HG03095 (cell line): ENCODE results near the gene PDE4A.
"Not testable (repeated sequence)": the region's sequence is repeated elsewhere in the genome, so short reads cannot be mapped to it uniquely, and the experiment has no call there.

Source experiments
- ATAC-seq: cut with Tn5 transposase; IDR thresholded peaks from one replicate; pipeline ENCODE4 v1.9.1; 2021; ENCODE audit warnings: moderate library complexity; ENCODE audit not compliant: unreplicated experiment

PDE4A gene

GRCh38 chr19:10424011-10424637 lies 3.8 kb downstream of the PDE4A start:
- ATAC-seq, result no peak

GRCh38 chr19:10427169-10427568 lies 6.8 kb downstream of the PDE4A start:
- no peak for ATAC-seq

- no peak for ATAC-seq
Measured at GRCh38 chr19:10428996-10429381, 8.7 kb downstream of the PDE4A start.

GRCh38 chr19:10430505-10431253 lies 10.3 kb downstream of the PDE4A start:
- ATAC-seq, result no peak

GRCh38 chr19:10431254-10431942 lies 11.1 kb downstream of the PDE4A start:
- no peak for ATAC-seq

GRCh38 chr19:10431943-10432735 lies 11.8 kb downstream of the PDE4A start:
- no peak for ATAC-seq

DNA sequence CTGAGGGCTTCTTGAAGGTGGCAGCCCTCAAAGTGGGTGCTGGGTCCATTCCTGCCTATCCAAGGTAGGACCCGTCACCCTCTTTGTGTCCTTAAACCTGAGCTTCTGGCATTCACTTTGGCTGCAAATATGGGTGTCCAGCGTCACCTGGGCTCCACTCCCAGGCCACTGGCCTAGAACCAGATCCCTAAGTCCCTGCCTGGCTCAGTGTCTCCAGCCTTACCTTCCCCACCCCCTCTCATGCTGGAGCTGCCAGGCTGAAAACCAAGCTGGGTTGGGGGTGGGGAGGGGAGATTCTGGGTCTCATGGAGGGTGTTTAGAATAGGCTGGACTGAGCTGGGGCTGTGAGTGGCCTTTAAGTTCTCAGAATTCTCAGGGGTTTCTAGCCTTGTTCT lies 12.4 kb downstream of the PDE4A start:
- no peak for ATAC-seq

DNA sequence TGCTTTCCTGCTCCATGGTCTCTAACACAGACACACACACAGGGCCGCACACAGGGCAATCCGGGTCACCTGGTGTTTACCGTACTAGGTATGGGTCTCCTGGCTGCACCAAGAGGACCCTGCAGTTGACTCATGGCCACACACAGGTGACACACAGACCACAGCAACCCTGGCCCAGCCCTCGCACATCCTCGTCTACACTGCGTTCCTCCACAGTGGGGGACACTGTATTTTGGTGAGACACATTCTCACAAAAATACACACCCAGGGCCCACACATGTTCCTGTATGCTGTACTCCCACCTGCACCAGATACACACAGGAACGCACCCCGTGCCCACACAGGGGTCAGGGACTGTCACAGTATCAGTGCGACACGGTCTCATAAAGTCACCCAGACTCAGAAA lies 12.8 kb downstream of the PDE4A start:
- ATAC-seq, result no peak

GRCh38 chr19:10439588-10439987 lies 19.2 kb downstream of the PDE4A start:
- no peak for ATAC-seq

DNA sequence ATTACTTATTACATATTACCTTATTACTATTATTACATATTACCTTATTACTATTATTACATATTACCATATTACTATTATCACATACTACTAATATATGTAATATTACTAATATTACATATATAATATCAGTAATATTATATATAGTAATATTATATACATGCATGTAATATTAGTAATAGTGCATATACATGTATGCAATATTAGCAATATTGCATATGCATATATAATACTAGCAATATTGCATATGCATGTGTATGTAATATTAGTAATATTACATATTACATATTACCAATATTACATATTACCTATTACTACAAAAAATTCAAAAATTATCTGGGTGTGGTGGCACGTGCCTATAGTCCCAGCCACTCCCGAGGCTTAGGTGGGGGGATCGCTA lies 22.4 kb downstream of the PDE4A start:
- ATAC-seq, result no peak

DNA sequence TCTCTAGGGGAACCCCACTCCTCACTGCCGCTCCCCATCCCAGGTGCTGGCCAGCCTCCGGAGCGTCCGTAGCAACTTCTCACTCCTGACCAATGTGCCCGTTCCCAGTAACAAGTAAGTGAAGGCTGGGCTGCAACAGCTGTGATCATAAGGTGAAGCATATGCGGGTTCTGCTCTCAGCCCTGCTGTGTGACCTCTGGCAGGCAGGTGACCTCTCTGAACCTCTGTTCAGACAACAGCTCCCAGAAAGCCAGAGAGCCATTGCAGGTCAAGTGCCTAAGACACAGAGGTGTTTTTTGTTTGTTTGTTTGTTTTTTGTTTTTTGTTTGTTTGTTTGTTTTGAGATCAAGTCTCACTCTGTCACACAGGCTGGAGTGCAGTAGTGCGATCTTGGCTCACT lies 28.7 kb downstream of the PDE4A start:
- no peak for ATAC-seq

GRCh38 chr19:10450191-10450852 lies 30.0 kb downstream of the PDE4A start:
- ATAC-seq, result no peak

DNA sequence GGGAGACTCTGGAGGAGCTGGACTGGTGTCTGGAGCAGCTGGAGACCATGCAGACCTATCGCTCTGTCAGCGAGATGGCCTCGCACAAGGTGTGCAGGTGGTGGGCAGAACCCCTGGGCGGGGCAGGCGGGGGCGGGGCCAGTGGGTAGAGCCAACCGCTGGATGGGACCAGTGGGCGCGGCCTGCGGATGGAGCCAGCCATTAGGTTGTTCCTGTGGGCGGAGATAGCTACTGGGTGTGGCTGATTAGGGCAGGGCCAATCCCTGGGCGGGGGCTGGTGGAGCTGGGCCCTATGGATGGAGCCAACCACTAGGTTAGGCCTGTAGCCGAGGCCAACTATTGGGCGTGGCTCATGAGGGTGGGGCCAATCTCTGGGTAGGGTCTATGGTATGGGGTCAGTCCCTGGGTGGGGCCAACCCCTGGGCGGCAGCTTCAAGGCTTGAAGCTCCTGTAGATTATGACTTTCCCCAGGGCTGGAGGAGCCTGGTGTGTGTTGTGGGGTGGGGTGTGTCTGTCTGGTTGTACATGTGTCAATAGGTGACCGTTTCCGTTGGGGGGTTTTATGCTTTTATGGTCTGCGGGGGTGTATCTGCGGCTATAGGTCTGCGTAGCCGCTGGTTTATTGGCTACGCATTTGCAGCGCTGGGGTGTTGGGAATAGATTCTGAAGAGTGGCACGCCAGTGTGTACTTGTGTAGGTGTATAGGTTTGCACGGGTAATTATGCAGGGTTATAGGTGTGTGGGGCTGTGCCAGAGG lies 30.7 kb downstream of the PDE4A start:
- ATAC-seq, result no peak

DNA sequence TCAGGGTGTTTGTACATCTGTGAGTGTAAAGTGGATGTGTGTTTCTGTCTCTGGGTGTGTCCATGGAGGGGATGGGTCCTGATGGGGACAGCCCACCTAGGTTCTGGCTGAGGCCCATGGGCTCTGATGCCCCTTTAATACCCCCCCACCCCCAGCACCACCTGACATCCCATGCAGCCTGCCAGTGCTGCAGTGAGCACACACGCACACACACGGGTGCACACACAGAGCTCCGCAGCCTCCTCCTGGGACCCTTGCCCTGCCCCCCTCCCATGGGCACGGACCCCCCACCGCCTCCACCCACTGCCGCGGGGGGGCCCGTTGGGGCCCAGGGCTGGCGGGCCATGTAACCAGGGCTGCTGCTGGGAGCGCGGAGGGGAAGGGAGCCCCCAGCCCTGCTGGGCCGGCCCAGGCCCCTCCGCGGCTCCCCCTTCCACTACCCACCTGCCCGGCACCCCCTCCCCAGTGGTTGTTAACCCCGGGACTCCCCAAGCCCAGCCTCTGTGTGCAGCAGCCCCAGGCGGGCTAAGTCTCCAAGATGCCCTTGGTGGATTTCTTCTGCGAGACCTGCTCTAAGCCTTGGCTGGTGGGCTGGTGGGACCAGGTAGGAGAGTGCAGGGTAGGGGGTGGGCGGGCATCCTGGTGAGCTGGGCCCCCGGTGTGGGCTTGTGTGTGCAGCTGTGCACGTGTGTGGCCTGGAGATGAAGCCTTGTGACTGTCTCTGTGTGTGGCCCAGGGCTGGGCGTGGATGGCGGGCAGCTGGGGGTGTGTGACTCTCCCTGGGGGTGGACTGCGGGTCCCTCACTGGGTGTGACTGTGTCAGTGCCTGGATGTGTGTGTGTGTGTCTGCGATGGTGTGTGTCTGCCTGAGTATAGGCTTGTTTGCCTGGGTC lies 32.6 kb downstream of the PDE4A start:
- no peak for ATAC-seq

DNA sequence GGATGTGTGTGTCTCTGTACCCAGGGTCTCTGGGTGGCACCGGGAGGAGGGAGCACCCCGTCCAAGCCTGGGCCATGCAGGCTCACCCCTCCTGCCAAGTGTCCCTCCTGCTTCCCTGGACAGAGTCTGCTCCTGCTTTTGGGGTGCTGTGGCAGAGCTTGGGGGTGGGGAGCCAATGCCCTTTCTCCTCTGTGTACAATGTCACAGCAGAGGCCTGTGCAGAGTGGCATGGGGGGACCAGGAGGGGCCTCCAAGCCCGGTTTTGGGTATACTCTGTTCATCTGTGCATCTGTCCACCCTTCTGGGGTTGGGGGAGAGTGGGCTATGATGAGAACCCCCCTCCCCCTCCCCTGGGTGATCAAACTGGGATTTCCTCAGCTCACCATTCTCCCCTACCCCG lies 33.5 kb downstream of the PDE4A start:
- ATAC-seq, result no peak

DNA sequence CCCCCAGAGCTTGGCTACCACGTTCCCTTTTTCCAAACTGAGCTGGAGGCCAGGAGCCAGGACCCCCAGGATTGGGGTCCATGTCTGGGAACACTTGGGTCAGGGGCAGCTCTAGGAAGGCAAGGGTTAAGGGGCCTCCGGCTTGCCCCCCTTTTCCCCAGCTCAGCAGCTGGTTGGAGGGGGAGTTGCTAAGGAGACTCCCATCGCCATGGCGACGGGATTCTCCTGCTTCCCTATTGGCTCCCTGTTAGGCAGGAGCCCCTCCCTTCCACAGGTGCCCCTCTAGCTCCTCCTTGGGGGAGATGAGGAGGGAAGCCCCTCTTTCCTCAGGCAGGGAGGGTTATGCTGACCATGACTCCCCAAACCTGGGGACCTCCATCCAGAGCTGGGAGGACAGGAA lies 33.9 kb downstream of the PDE4A start:
- ATAC-seq, result no peak

- ATAC-seq, result not testable (repeated sequence)
Measured at GRCh38 chr19:10458733-10459132, 38.4 kb downstream of the PDE4A start.

GRCh38 chr19:10460714-10461046 lies 40.3 kb downstream of the PDE4A start:
- no peak for ATAC-seq
